Endothelial cell of umbilical vein (primary cell): ENCODE measurements around the gene CDX1. TPM values are rescaled to one million over a fixed set of nuclear protein-coding genes. Genes with fewer than 3 reads are reported as not detected.

Experiments used
- BruUV-seq: library from RNA; stranded (reverse); fragments of 400-500 nt; replicated peaks from 2 replicates; lab custom pipeline; 2021; lab: Mats Ljungman, UMichigan
- CTCF ChIA-PET: fragments of 300-600, 350-600 bp; sonication (Branson Sonifier 250); formaldehyde crosslinking; loops from one replicate; lab custom pipeline; 2021; ENCODE audit warnings: antibody characterized with exemption, inconsistent platforms; lab: Charles Lee
- POLR2A ChIA-PET: fragments of 300-600, 350-600 bp; sonication (Branson Sonifier 250); formaldehyde crosslinking; loops from one replicate; lab custom pipeline; 2021; ENCODE audit warnings: antibody characterized with exemption, inconsistent platforms; lab: Charles Lee
- DNase-seq: peaks from one replicate; pipeline ENCODE4 v3.0.0-alpha.2; 2011; ENCODE audit warnings: low read depth, low spot score
- FAIRE-seq: peaks from 2 replicates; lab custom pipeline; 2011; peaks lifted over from hg19 to GRCh38; lab: Jason Lieb, UNC
- H2AFZ ChIP-seq: 2 replicates; pipeline ENCODE4 v1.6.0; 2012; ENCODE audit warnings: low read depth, low read length, control low read depth, inconsistent platforms
- H3K27ac ChIP-seq: 2 replicates; pipeline ENCODE4 v1.5.1; 2011; ENCODE audit warnings: low read depth, mild to moderate bottlenecking, control low read depth, low read length, moderate library complexity; ENCODE audit not compliant: insufficient read depth
- H3K27me3 ChIP-seq, 2 experiments: 2 replicates each; pipeline versions ENCODE4 v1.6.0 to v1.6.1; 2011; ENCODE audit warnings: low read length in 2 of 2, mixed read lengths in 1 of 2; ENCODE audit not compliant: control insufficient read depth in 2 of 2, insufficient read depth in 2 of 2
- H3K36me3 ChIP-seq, 2 experiments: 2 replicates in 1 of 2; 3 replicates in 1 of 2; pipeline ENCODE4 v1.5.1; 2011; ENCODE audit warnings: low read length in 2 of 2, mild to moderate bottlenecking in 1 of 2, moderate library complexity in 1 of 2; ENCODE audit not compliant: control insufficient read depth in 2 of 2, insufficient read depth in 2 of 2; ENCODE audit errors: extremely low read depth in 1 of 2
- H3K4me1 ChIP-seq: 3 replicates; pipeline ENCODE4 v1.5.1; 2011; ENCODE audit warnings: mild to moderate bottlenecking, low read length; ENCODE audit not compliant: control insufficient read depth, insufficient read depth; ENCODE audit errors: extremely low read depth
- H3K4me2 ChIP-seq: 2 replicates; pipeline ENCODE4 v1.6.1; 2011; ENCODE audit warnings: low read length, control low read depth, mixed read lengths; ENCODE audit not compliant: insufficient read depth
- H3K4me3 ChIP-seq, 3 experiments: fragments of 200-600 bp in 1 of 3; sonication (generic), shearing (Covaris generic) in 1 of 3; replicated peaks in 1 of 3; 2 replicates each; pipeline ENCODE4 v1.5.1; 2011 to 2016; ENCODE audit warnings: control low read depth in 3 of 3, low read length in 3 of 3, mild to moderate bottlenecking in 2 of 3, inconsistent platforms in 1 of 3, low read depth in 1 of 3, moderate library complexity in 1 of 3; ENCODE audit not compliant: insufficient read depth in 1 of 3
- H3K79me2 ChIP-seq: 2 replicates; pipeline ENCODE4 v1.6.0; 2012; ENCODE audit warnings: low read length, inconsistent platforms; ENCODE audit not compliant: control insufficient read depth, insufficient read depth
- H3K9ac ChIP-seq: replicated peaks from 2 replicates; pipeline ENCODE3; 2011; ENCODE audit warnings: low read length, control low read depth; ENCODE audit not compliant: insufficient read depth; ENCODE audit errors: extremely low read depth
- H3K9me1 ChIP-seq: replicated peaks from 3 replicates; pipeline ENCODE4 v1.6.0; 2011; ENCODE audit warnings: mild to moderate bottlenecking, low read length; ENCODE audit not compliant: control insufficient read depth, insufficient read depth; ENCODE audit errors: extremely low read depth
- H3K9me3 ChIP-seq: replicated peaks from 2 replicates; pipeline ENCODE4 v1.5.1; 2012; ENCODE audit warnings: low read length, inconsistent platforms; ENCODE audit not compliant: control insufficient read depth, insufficient read depth
- H4K20me1 ChIP-seq: replicated peaks from 2 replicates; pipeline ENCODE3; 2011; ENCODE audit warnings: mild to moderate bottlenecking, low read length; ENCODE audit not compliant: control insufficient read depth, insufficient read depth; ENCODE audit errors: extremely low read depth
- EZH2 ChIP-seq: IDR thresholded peaks from 2 replicates; pipeline ENCODE4 v1.6.1; 2012; ENCODE audit warnings: borderline replicate concordance, low read depth, mild to moderate bottlenecking, moderate library complexity, low read length, inconsistent platforms; ENCODE audit not compliant: severe bottlenecking
- FOS ChIP-seq: IDR thresholded peaks from 2 replicates; pipeline ENCODE4 v1.6.1; 2011; ENCODE audit warnings: mild to moderate bottlenecking, low read length, moderate library complexity, borderline replicate concordance; ENCODE audit not compliant: insufficient read depth
- GATA2 ChIP-seq: IDR thresholded peaks from 2 replicates; pipeline ENCODE4 v1.7.0; 2011; ENCODE audit warnings: low read depth, mild to moderate bottlenecking, moderate library complexity, mixed read lengths, low read length; ENCODE audit not compliant: insufficient read length, insufficient read depth
- JUN ChIP-seq: IDR thresholded peaks from 2 replicates; pipeline ENCODE4 v1.6.1; 2011; ENCODE audit warnings: borderline replicate concordance, low read depth; ENCODE audit not compliant: insufficient read length, insufficient read depth
- MYC ChIP-seq: IDR thresholded peaks from one replicate; pipeline ENCODE4 v1.6.1; 2011; ENCODE audit warnings: mild to moderate bottlenecking, low read depth, low read length
- POLR2A ChIP-seq: IDR thresholded peaks from 2 replicates; pipeline ENCODE4 v1.6.1; 2012; ENCODE audit warnings: low read depth, mild to moderate bottlenecking, control low read depth, low read length
- POLR2AphosphoS5 ChIP-seq: IDR thresholded peaks from 2 replicates; pipeline ENCODE4 v1.6.1; 2012; ENCODE audit warnings: low read depth, mild to moderate bottlenecking, control low read depth, low read length, moderate library complexity; ENCODE audit not compliant: insufficient read depth
- dilution Hi-C: fragments of 300-500 bp; cut with MboI; formaldehyde crosslinking; loops from one replicate; pipeline ENCODE4 v1.15.0; 2019; ENCODE audit warnings: low sequenced_read_pairs; ENCODE audit not compliant: extremely low pct_ligation_motif_present
- intact Hi-C: fragments of 100-400 bp; cut with micrococcal nuclease; formaldehyde crosslinking; loops from one replicate; pipeline ENCODE4 v1.10.0; 2022
- polyA plus RNA-seq, 4 experiments: library from polyadenylated mRNA; depleted of rRNA in 3 of 4; stranded (reverse) in 3 of 4; unstranded in 1 of 4; fragments of >200 nt; gene quantifications; 2 replicates each; pipeline versions ENCODE4 v1.2.1 to v1.2.3, GENCODE V29; 2011 to 2012; ENCODE audit warnings: missing spikeins in 1 of 4
- total RNA-seq: library from RNA; stranded (reverse); gene quantifications from 2 replicates; pipeline ENCODE4 v1.2.3, GENCODE V29; 2021
- TF ChIP-seq, protein P1 (sequence below): IDR thresholded peaks from 2 replicates; pipeline ENCODE4 v1.6.1; 2011; ENCODE audit not compliant: insufficient read depth, insufficient read length
- TF ChIP-seq, protein P2 (sequence below), 2 donors: IDR thresholded peaks; 1 replicate in 1 of 2; 2 replicates in 1 of 2; pipeline ENCODE4 v1.5.1; 2011; ENCODE audit warnings: low read length in 2 of 2, mild to moderate bottlenecking in 2 of 2, moderate library complexity in 2 of 2, control low read depth in 1 of 2, inconsistent platforms in 1 of 2, low read depth in 1 of 2; ENCODE audit not compliant: insufficient read depth in 1 of 2; ENCODE audit errors: extremely low read depth in 1 of 2

The CDX1 gene
- total and polyA plus RNA-seq, 2 donors (not counting 3 experiments of a cell fraction or from before 2014, with no cell fraction given) = not detected

DNA sequence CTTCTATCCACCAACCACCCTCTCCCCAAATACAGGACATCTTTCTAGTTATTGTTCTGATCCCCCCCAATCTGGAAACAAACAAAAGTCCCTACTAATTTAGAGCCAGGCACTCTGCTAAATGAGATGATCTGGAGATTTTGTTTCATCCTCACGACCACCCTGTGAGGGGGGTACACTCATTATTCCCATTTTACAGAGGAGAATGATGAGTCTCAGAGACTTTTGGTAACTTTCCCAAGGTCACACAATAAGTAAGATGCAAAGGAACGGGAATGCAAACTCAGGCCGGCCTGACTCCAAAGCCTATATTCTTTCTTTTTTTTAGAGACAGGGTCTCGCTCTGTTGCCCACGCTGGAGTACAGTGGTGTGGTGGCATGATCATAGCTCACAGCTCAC is 20.3 kb upstream of the CDX1 start:
- Histone ChIP-seq H3K4me1 (peaks cover 6% of the 10 kb centered on the region), H3K4me2 (no peak overlapping the region), H3K27me3 (peaks cover 0 to 2% of the 10 kb centered on the region in 2 experiments), H3K9me1 (no peaks in the 10 kb centered on the region), H3K27ac (no peak overlapping the region), H3K4me3 (no peak overlapping the region), H3K9ac (no peak overlapping the region), H3K79me2 (no peaks in the 10 kb centered on the region), H2AFZ (no peak overlapping the region), H3K9me3 (no peaks in the 10 kb centered on the region), H4K20me1 (no peaks in the 10 kb centered on the region), H3K36me3 (no peaks in the 10 kb centered on the region)
- TF ChIP-seq POLR2AphosphoS5 (no peak), EZH2 (no peak)
- intact Hi-C loops = no loop called here
- DNase-seq (no peak), FAIRE-seq (no peak)
- dilution Hi-C loops = no loop called here
- BruUV-seq = no TSS peak
- ChIA-PET CTCF (interaction anchor here (1.6 to 2.6 kb wide), 2 partner anchors 9 to 204 kb away, joined by 5 to 6 read pairs; partner anchors contain the start of gene PDGFRB), POLR2A (no interaction called here)

DNA sequence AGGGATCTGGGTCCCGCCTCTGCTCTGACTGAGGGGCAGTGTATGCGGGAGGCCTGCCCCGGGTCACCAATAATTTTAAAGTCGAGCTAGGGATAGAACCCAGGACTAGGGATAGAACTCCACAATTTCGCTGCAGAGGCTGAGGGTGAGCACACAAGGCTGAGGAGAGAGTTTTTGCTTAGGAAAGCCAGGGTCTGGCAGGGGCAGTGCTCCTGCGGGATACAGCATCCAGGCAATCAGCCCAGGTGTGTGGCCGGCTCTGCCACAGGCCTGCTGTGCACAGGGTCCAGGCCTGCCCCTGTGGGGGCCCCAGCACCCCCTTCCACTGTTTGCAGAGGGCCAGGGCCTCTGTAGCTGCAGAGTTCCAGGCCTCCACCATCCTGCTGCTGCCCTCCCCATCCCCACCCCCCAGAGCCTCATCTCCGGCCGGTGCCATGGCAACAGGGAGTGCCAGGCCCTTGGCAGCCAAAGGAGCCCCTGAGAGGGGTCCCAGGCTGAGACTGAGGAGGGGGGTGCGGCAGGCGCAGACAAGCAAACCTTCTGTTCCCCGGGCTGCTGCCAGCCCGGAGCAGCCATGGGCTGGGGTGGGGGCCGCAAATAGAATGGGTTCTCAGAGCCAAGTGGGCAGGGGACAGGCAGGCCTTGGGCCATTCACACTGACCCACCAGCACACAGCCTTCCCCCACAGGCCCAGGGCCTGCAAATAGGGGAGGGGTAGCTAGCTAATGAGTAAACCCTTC is 19.5 kb upstream of the CDX1 start:
- H3K9me3 ChIP-seq = no peaks in the 10 kb centered on the region
- no peak overlapping the region for H3K4me2 ChIP-seq
- H3K36me3 ChIP-seq = no peaks in the 10 kb centered on the region
- peaks cover 0 to 2% of the 10 kb centered on the region in 2 experiments for H3K27me3 ChIP-seq
- TF ChIP-seq, protein P1, sequence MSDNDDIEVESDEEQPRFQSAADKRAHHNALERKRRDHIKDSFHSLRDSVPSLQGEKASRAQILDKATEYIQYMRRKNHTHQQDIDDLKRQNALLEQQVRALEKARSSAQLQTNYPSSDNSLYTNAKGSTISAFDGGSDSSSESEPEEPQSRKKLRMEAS = no peak
- TF ChIP-seq POLR2AphosphoS5 = no peak
- no peak for TF ChIP-seq MYC
- TF ChIP-seq POLR2A = no peak
- no peak for TF ChIP-seq JUN
- TF ChIP-seq FOS = no peak
- TF ChIP-seq, protein P2, sequence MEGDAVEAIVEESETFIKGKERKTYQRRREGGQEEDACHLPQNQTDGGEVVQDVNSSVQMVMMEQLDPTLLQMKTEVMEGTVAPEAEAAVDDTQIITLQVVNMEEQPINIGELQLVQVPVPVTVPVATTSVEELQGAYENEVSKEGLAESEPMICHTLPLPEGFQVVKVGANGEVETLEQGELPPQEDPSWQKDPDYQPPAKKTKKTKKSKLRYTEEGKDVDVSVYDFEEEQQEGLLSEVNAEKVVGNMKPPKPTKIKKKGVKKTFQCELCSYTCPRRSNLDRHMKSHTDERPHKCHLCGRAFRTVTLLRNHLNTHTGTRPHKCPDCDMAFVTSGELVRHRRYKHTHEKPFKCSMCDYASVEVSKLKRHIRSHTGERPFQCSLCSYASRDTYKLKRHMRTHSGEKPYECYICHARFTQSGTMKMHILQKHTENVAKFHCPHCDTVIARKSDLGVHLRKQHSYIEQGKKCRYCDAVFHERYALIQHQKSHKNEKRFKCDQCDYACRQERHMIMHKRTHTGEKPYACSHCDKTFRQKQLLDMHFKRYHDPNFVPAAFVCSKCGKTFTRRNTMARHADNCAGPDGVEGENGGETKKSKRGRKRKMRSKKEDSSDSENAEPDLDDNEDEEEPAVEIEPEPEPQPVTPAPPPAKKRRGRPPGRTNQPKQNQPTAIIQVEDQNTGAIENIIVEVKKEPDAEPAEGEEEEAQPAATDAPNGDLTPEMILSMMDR (IDR thresholded peaks at IDR 0.05; ENCODE audit: extremely low read depth in 1 of 2, insufficient read depth in 1 of 2, low read depth in 1 of 2, low read length in 2 of 2) = no peak
- no peak for TF ChIP-seq EZH2
- no peak for TF ChIP-seq GATA2
- no peak overlapping the region for H3K4me3 ChIP-seq
- no peak overlapping the region for H2AFZ ChIP-seq
- dilution Hi-C loops = no loop called here
- FAIRE-seq = no peak
- H3K9me1 ChIP-seq = no peaks in the 10 kb centered on the region
- H3K79me2 ChIP-seq = no peaks in the 10 kb centered on the region
- no peak overlapping the region for H3K9ac ChIP-seq
- H3K4me1 ChIP-seq = peaks cover 6% of the 10 kb centered on the region
- POLR2A ChIA-PET = no interaction called here
- CTCF ChIA-PET = interaction anchor here (1.0 kb wide), 1 partner anchor 8 kb away, joined by 3 read pairs; the partner anchor contains the start of gene PDGFRB
- H4K20me1 ChIP-seq = no peaks in the 10 kb centered on the region
- H3K27ac ChIP-seq = no peak overlapping the region
- no TSS peak for BruUV-seq
- DNase-seq = no peak
- intact Hi-C loops = no loop called here
